Adrenal gland (tissue), 5 donors: ENCODE results near the gene TPM4.

Source experiments
- POLR2A ChIP-seq, 2 donors: fragments of 450-650 bp; IDR thresholded peaks; one replicate each; pipeline ENCODE4 v1.6.1; 2017; ENCODE audit warnings: antibody characterized with exemption in 2 of 2, mild to moderate bottlenecking in 2 of 2, moderate library complexity in 1 of 2
- TF ChIP-seq, protein P1 (sequence below), 6 experiments: fragments of 450-650 bp in 4 of 6; fragments of 200-600 bp in 2 of 6; sonication (generic) in 1 of 6; IDR thresholded peaks; 1 replicate in 5 of 6; 2 replicates in 1 of 6; pipeline versions ENCODE4 v1.5.1 to v1.8.0; 2016 to 2021; ENCODE audit warnings: antibody characterized with exemption in 6 of 6, mild to moderate bottlenecking in 2 of 6, moderate library complexity in 1 of 6
- donor health status: DM: no; HTN: no; CAD: no.

DNA sequence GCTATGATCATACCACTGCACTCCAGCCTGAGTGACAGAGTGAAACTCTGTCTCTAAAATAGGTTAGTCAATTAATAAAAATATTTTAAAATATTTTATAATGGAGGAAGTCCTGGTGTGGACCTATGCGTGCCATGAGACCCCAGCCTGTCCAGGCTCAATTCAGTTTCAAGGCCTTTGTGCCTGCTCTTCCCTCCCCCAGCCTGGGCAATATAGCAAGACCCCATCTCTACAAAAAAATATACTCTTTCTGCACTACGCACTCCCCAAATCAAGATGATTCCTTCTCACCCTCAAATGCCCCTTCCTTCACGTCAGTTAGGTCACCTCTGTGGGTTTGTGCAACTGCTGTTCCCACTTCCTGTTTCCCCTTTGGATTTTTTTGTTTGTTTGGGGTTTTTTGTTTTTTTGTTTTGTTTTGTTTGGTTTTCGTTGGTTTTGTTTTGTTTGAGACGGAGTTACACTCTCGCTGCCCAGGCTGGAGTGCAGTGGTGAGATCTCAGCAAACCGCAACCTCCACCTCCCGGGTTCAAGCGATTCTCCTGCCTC lies 65.8 kb downstream of the TPM4 start:
- TF ChIP-seq, protein P1, sequence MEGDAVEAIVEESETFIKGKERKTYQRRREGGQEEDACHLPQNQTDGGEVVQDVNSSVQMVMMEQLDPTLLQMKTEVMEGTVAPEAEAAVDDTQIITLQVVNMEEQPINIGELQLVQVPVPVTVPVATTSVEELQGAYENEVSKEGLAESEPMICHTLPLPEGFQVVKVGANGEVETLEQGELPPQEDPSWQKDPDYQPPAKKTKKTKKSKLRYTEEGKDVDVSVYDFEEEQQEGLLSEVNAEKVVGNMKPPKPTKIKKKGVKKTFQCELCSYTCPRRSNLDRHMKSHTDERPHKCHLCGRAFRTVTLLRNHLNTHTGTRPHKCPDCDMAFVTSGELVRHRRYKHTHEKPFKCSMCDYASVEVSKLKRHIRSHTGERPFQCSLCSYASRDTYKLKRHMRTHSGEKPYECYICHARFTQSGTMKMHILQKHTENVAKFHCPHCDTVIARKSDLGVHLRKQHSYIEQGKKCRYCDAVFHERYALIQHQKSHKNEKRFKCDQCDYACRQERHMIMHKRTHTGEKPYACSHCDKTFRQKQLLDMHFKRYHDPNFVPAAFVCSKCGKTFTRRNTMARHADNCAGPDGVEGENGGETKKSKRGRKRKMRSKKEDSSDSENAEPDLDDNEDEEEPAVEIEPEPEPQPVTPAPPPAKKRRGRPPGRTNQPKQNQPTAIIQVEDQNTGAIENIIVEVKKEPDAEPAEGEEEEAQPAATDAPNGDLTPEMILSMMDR (IDR thresholded peaks at IDR 0.05) = no peak
- no peak for TF ChIP-seq POLR2A (IDR thresholded peaks at IDR 0.05)
